RWPE1 (cell line): ENCODE measurements around the gene PCDHGB3.
"Not testable (repeated sequence)": the region's sequence is repeated elsewhere in the genome, so short reads cannot be mapped to it uniquely, and the experiment has no call there.

ENCODE experiments used
- CTCF ChIA-PET: fragments of 350-600 bp; sonication (Branson Sonifier 250); formaldehyde crosslinking; extraction: SDS; loops from one replicate; lab custom pipeline; 2021; lab: Yijun Ruan, JAX
- POLR2A ChIA-PET: fragments of 400-600 bp; formaldehyde crosslinking; extraction: SDS; loops from one replicate; lab custom pipeline; 2020; ENCODE audit warnings: antibody characterized with exemption; ENCODE audit not compliant: low non-redundant PET; lab: Yijun Ruan, JAX
- DNase-seq: peaks from one replicate; pipeline ENCODE4 v3.0.0; 2012; ENCODE audit warnings: low spot score
- H3K27ac ChIP-seq: fragments of 450-650 bp; 2 replicates; pipeline ENCODE4 v1.5.1; 2017
- CTCF ChIP-seq: fragments of 450-650 bp; conservative IDR thresholded peaks from 2 replicates; pipeline ENCODE4 v1.5.1; 2017; ENCODE audit warnings: low read depth, mild to moderate bottlenecking

The PCDHGB3 gene

GRCh38 chr5:141383345-141383744 lies 13.3 kb downstream of the PCDHGB3 start:
- no peak for DNase-seq
- TF ChIP-seq CTCF: no peak
- no peak overlapping the region for H3K27ac ChIP-seq
- ChIA-PET CTCF (interaction anchor here (0.6 to 1.3 kb wide), 3 partner anchors 29 to 184 kb away, joined by 3 to 6 read pairs (median 3); partner anchors contain the start of genes PCDHGA10 and PCDHGB1), POLR2A (interaction anchor here (0.5 kb wide), 1 partner anchor 154 kb away, joined by 4 read pairs; no protein-coding TSS in a partner anchor)

GRCh38 chr5:141384471-141385267 lies 14.6 kb downstream of the PCDHGB3 start:
- no peak overlapping the region for H3K27ac ChIP-seq
- POLR2A ChIA-PET: no interaction called here
- CTCF ChIA-PET: interaction anchor here (0.6 kb wide), 1 partner anchor 176 kb away, joined by 5 read pairs; no protein-coding TSS in a partner anchor
- no peak for TF ChIP-seq CTCF
- no peak for DNase-seq

GRCh38 chr5:141387557-141388311 lies 17.7 kb downstream of the PCDHGB3 start, which contains the start of gene PCDHGB4:
Gene PCDHGB4 (plus strand): TSS chr5:141387698. CDS start chr5:141387885, 187 bp downstream.
- CTCF ChIA-PET: interaction anchor here (0.6 to 2.0 kb wide), 6 partner anchors 10 to 1799 kb away, joined by 3 to 9 read pairs (median 4); partner anchors contain the start of gene PCDHGB5
- POLR2A ChIA-PET, DNase-seq, H3K27ac ChIP-seq: not testable (repeated sequence)
- TF ChIP-seq CTCF: peak; percentile 69

GRCh38 chr5:141388661-141389060 lies 18.6 kb downstream of the PCDHGB3 start:
- CTCF ChIA-PET: interaction anchor here (0.7 kb wide), 2 partner anchors 169 to 1439 kb away, joined by 3 to 4 read pairs; no protein-coding TSS in a partner anchor
- DNase-seq: no peak
- POLR2A ChIA-PET: no interaction called here
- H3K27ac ChIP-seq: no peak overlapping the region
- no peak for TF ChIP-seq CTCF

GRCh38 chr5:141389153-141390042 lies 19.4 kb downstream of the PCDHGB3 start:
- DNase-seq: no peak
- no peak for TF ChIP-seq CTCF
- ChIA-PET CTCF (no interaction called here), POLR2A (no interaction called here)
- no peak overlapping the region for H3K27ac ChIP-seq
